Left lung (tissue), 10 donors: ENCODE results near the gene RSL24D1. TPM values are rescaled to one million over a fixed set of nuclear protein-coding genes. Genes with fewer than 3 reads are reported as not detected.

ENCODE experiments used
- ATAC-seq: fragments of 200-7000 bp; cut with Tn5 transposase; one replicate; pipeline ENCODE4 v1.9.1; 2020; ENCODE audit warnings: moderate library complexity
- DNase-seq, 4 donors: peaks; one replicate each; pipeline ENCODE4 v3.0.0-alpha.2; 2013 to 2020
- H3K27ac ChIP-seq, 2 donors: fragments of 200-600 bp; sonication (generic) in 1 of 2; one replicate each; pipeline versions ENCODE4 v1.5.0 to v1.8.0; 2020 to 2021
- H3K27me3 ChIP-seq, 2 donors: fragments of 200-600 bp; sonication (generic) in 1 of 2; one replicate each; pipeline versions ENCODE4 v1.5.0 to v1.8.0; 2020 to 2021
- H3K36me3 ChIP-seq, 2 donors: fragments of 200-600 bp; sonication (generic) in 1 of 2; one replicate each; pipeline versions ENCODE4 v1.5.0 to v1.8.0; 2020 to 2021
- H3K4me1 ChIP-seq, 2 donors: fragments of 200-600 bp; one replicate each; pipeline ENCODE4 v1.8.0; 2021
- H3K4me3 ChIP-seq, 2 donors: fragments of 200-600 bp; sonication (generic) in 1 of 2; one replicate each; pipeline versions ENCODE4 v1.5.0 to v1.8.0; 2020 to 2021; ENCODE audit warnings: mild to moderate bottlenecking in 1 of 2
- H3K9me3 ChIP-seq, 2 donors: fragments of 200-600 bp; sonication (generic) in 1 of 2; one replicate each; pipeline versions ENCODE4 v1.5.0 to v1.8.0; 2020 to 2021
- CTCF ChIP-seq, 2 donors: fragments of 200-600 bp; sonication (generic) in 1 of 2; IDR thresholded peaks; one replicate each; pipeline versions ENCODE4 v1.5.0 to v1.8.0; 2021; ENCODE audit warnings: antibody characterized with exemption in 2 of 2
- intact Hi-C, 2 donors: fragments of 100-400 bp; cut with DNase I; formaldehyde crosslinking; loops; one replicate each; pipeline versions ENCODE4 v1.11.2 to v1.14.2; 2022
- polyA plus RNA-seq, 6 donors: library from polyadenylated mRNA; unstranded; fragments of 120-200 nt; gene quantifications; one replicate each; pipeline ENCODE4 v1.2.1, GENCODE V29; 2013; ENCODE audit not compliant: insufficient read length in 6 of 6
- total RNA-seq, 2 donors: library from RNA; stranded (reverse); fragmentation: NEBNext Ultra II Directional; extraction: Animal tissue kit (Norgen Biotek cat#: 25700); gene quantifications; one replicate each; pipeline ENCODE4 v1.2.1, GENCODE V29; 2021
- donor health status: DM: no; HTN: yes; CAD: no.
- donor health status: DM: no; HTN: no; CAD: no.

Gene RSL24D1
- total and polyA plus RNA-seq, 8 donors, result 43.5 to 155 (median 128) TPM

- ATAC-seq, result no peak
- TF ChIP-seq CTCF (IDR thresholded peaks at IDR 0.05), result no peak
- no peaks in the 10 kb centered on the region for H3K27me3 ChIP-seq
- intact Hi-C loops, result no loop called here
- peaks cover 17 to 41% of the 10 kb centered on the region in 2 donors for H3K4me1 ChIP-seq
- no peak for DNase-seq
- peak overlapping the region; percentile 76 to 97 for H3K27ac ChIP-seq
- no peaks in the 10 kb centered on the region for H3K9me3 ChIP-seq
- H3K36me3 ChIP-seq, result no peaks in the 10 kb centered on the region
- H3K4me3 ChIP-seq, result peak overlapping the region; percentile 86 to 92
Observed at GRCh38 chr15:55197719-55198118, 978 bp upstream of the RSL24D1 start.

- intact Hi-C loops, result no loop called here
- DNase-seq (no peak), ATAC-seq (peak; percentile 1)
- Histone ChIP-seq H3K27me3 (no peaks in the 10 kb centered on the region), H3K36me3 (peaks cover 0 to 3% of the 10 kb centered on the region in 2 donors), H3K4me1 (peaks cover 17 to 44% of the 10 kb centered on the region in 2 donors), H3K27ac (peak overlapping the region; percentile 76 to 97), H3K4me3 (peak overlapping the region; percentile 86 to 92), H3K9me3 (no peaks in the 10 kb centered on the region)
- TF ChIP-seq CTCF (IDR thresholded peaks at IDR 0.05), result no peak
Observed at GRCh38 chr15:55197362-55197705, 593 bp upstream of the RSL24D1 start.

GRCh38 chr15:55195996-55196395 is 745 bp downstream of the RSL24D1 start:
- peak overlapping the region; percentile 76 to 97 for H3K27ac ChIP-seq
- H3K4me3 ChIP-seq, result peak overlapping the region; percentile 86 to 92
- DNase-seq, result no peak
- intact Hi-C loops, result no loop called here
- peaks cover 0 to 17% of the 10 kb centered on the region in 2 donors for H3K36me3 ChIP-seq
- peaks cover 17 to 44% of the 10 kb centered on the region in 2 donors for H3K4me1 ChIP-seq
- H3K27me3 ChIP-seq, result no peaks in the 10 kb centered on the region
- ATAC-seq, result no peak
- H3K9me3 ChIP-seq, result no peaks in the 10 kb centered on the region
- no peak for TF ChIP-seq CTCF (IDR thresholded peaks at IDR 0.05)

- no peak for TF ChIP-seq CTCF (IDR thresholded peaks at IDR 0.05)
- ATAC-seq, result no peak
- peaks cover 0 to 34% of the 10 kb centered on the region in 2 donors for H3K36me3 ChIP-seq
- no peak for DNase-seq
- H3K4me1 ChIP-seq, result peaks cover 17 to 44% of the 10 kb centered on the region in 2 donors
- H3K4me3 ChIP-seq, result no peak overlapping the region
- no peaks in the 10 kb centered on the region for H3K27me3 ChIP-seq
- H3K9me3 ChIP-seq, result no peaks in the 10 kb centered on the region
- H3K27ac ChIP-seq, result no peak overlapping the region
- intact Hi-C loops, result no loop called here
Observed at GRCh38 chr15:55194256-55194655, 2.5 kb downstream of the RSL24D1 start.

- TF ChIP-seq CTCF (IDR thresholded peaks at IDR 0.05), result no peak
- Histone ChIP-seq H3K27me3 (no peaks in the 10 kb centered on the region), H3K27ac (no peak overlapping the region), H3K9me3 (no peaks in the 10 kb centered on the region), H3K4me3 (no peak overlapping the region), H3K4me1 (peaks cover 0 to 18% of the 10 kb centered on the region in 2 donors), H3K36me3 (peaks cover 0 to 81% of the 10 kb centered on the region in 2 donors)
- DNase-seq (no peak), ATAC-seq (no peak)
- intact Hi-C loops, result no loop called here
Observed at GRCh38 chr15:55186331-55186730, 10.4 kb downstream of the RSL24D1 start.
